SK-N-MC (cell line): ENCODE data around the gene SELENOW.
"Not testable (repeated sequence)": the region's sequence is repeated elsewhere in the genome, so short reads cannot be mapped to it uniquely, and the experiment has no call there.

Experiments
- DNase-seq: peaks from one replicate; pipeline ENCODE4 v3.0.0-alpha.2; 2011; ENCODE audit warnings: low read depth, low spot score
- H3K27ac ChIP-seq: fragments of 200-600 bp; sonication (generic); 2 replicates; pipeline ENCODE4 v1.5.1; 2016; ENCODE audit warnings: mixed run types
- H3K36me3 ChIP-seq: fragments of 200-600 bp; sonication (generic); 2 replicates; pipeline ENCODE4 v1.6.1; 2017; ENCODE audit warnings: antibody characterized with exemption, low read length, mixed read lengths; ENCODE audit not compliant: insufficient read depth
- H3K4me3 ChIP-seq: fragments of 200-600 bp; sonication (generic); 2 replicates; pipeline ENCODE4 v1.5.1; 2016
- H3K9ac ChIP-seq: fragments of 200-600 bp; sonication (generic); 2 replicates; pipeline ENCODE4 v1.8.0; 2017; ENCODE audit warnings: mixed run types, mixed read lengths; ENCODE audit not compliant: insufficient read length
- H3K9me3 ChIP-seq: fragments of 200-600 bp; sonication (generic); 2 replicates; pipeline ENCODE4 v1.6.1; 2017; ENCODE audit warnings: low read depth, mild to moderate bottlenecking, antibody characterized with exemption, low read length, moderate library complexity, mixed read lengths
- EZH2 ChIP-seq: fragments of 200-600 bp; sonication (generic); IDR thresholded peaks from one replicate; pipeline ENCODE4 v1.6.1; 2017; ENCODE audit warnings: antibody characterized with exemption
- FOXP2 ChIP-seq: optimal IDR thresholded peaks from 2 replicates; pipeline ENCODE3; 2011; ENCODE audit warnings: mild to moderate bottlenecking, moderate library complexity; ENCODE audit not compliant: insufficient read depth; ENCODE audit errors: extremely low read length, control extremely low read depth
- POLR2AphosphoS5 ChIP-seq: IDR thresholded peaks from 2 replicates; pipeline ENCODE4 v1.6.1; 2012; ENCODE audit warnings: mild to moderate bottlenecking, low read depth, low read length, borderline replicate concordance

The SELENOW gene

GRCh38 chr19:47741544-47742140 is 36.9 kb upstream of the SELENOW start:
- Histone ChIP-seq H3K4me3 (no peak overlapping the region), H3K27ac (peak overlapping the region; percentile 19; the same call in 1 of the 2 replicates), H3K36me3 (peaks cover 2% of the 10 kb centered on the region; the same call in 1 of the 2 replicates), H3K9me3 (no peaks in the 10 kb centered on the region), H3K9ac (no peak overlapping the region)
- DNase-seq = no peak
- TF ChIP-seq FOXP2 = no peak
- TF ChIP-seq EZH2 = no peak
- no peak for TF ChIP-seq POLR2AphosphoS5

- H3K36me3 ChIP-seq = peaks cover 11% of the 10 kb centered on the region
- peak overlapping the region; percentile 80 for H3K4me3 ChIP-seq
Measured at GRCh38 chr19:47742634-47743033, 35.9 kb upstream of the SELENOW start.

GRCh38 chr19:47745010-47745901 is 33.2 kb upstream of the SELENOW start, which contains the start of gene NOP53:
TSS of gene NOP53 (plus strand) at chr19:47745546. CDS start at chr19:47745560, 14 bp downstream.
- H3K9me3 ChIP-seq = no peaks in the 10 kb centered on the region
- TF ChIP-seq FOXP2 (no peak), POLR2AphosphoS5 (peak; percentile 85), EZH2 (no peak)
- peak; percentile 95 for DNase-seq
- peak within 1 kb of the TSS; percentile 99 for H3K4me3 ChIP-seq
- H3K36me3 ChIP-seq = peaks cover 35% of the 10 kb centered on the region
- H3K9ac ChIP-seq = peak within 1 kb of the TSS; percentile 97
- H3K27ac ChIP-seq = peak within 1 kb of the TSS; percentile 92

More at GRCh38 chr19:47742634-47743033, 35.9 kb upstream of the SELENOW start:
- no peak for TF ChIP-seq EZH2
- TF ChIP-seq POLR2AphosphoS5 = no peak
- TF ChIP-seq FOXP2 = no peak
- Histone ChIP-seq H3K27ac (peak overlapping the region; percentile 83), H3K9me3 (no peaks in the 10 kb centered on the region), H3K9ac (peak overlapping the region; percentile 71)
- no peak for DNase-seq

DNA sequence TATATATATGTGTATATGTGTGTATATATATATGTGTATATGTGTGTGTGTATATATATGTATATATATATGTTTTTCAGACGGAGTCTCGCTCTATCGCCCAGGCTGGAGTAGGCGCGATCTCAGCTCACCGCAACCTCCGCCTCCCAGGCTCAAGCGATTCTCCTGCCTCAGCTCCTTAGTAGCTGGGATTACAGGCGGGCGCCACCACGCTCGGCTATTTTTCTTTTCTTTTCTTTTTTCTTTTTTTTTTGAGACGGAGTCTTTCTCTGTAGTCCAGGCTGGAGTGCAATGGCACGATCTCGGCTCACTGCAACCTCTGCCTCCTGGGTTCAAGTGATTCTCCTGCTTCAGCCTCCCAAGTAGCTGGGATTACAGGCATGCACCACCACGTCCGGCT is 32.4 kb upstream of the SELENOW start:
- H3K36me3 ChIP-seq = peaks cover 44% of the 10 kb centered on the region
- H3K27ac ChIP-seq, DNase-seq: not testable (repeated sequence)

GRCh38 chr19:47749326-47749725 is 29.2 kb upstream of the SELENOW start:
- Histone ChIP-seq H3K9ac (no peak overlapping the region), H3K27ac (no peak overlapping the region), H3K9me3 (no peaks in the 10 kb centered on the region), H3K4me3 (no peak overlapping the region), H3K36me3 (peaks cover 73% of the 10 kb centered on the region)
- no peak for TF ChIP-seq POLR2AphosphoS5
- TF ChIP-seq FOXP2 = no peak
- no peak for TF ChIP-seq EZH2
- DNase-seq = no peak

More for the DNA sequence above, 32.4 kb upstream of the SELENOW start:
- H3K4me3 ChIP-seq = peak overlapping the region; percentile 99
- H3K9me3 ChIP-seq = not testable (repeated sequence)
- peak overlapping the region; percentile 97 for H3K9ac ChIP-seq

GRCh38 chr19:47750752-47751151 is 27.8 kb upstream of the SELENOW start:
- TF ChIP-seq FOXP2 (no peak), POLR2AphosphoS5 (no peak), EZH2 (no peak)
- Histone ChIP-seq H3K4me3 (no peak overlapping the region), H3K27ac (no peak overlapping the region), H3K9ac (no peak overlapping the region), H3K36me3 (peaks cover 82% of the 10 kb centered on the region), H3K9me3 (no peaks in the 10 kb centered on the region)
- no peak for DNase-seq

DNA sequence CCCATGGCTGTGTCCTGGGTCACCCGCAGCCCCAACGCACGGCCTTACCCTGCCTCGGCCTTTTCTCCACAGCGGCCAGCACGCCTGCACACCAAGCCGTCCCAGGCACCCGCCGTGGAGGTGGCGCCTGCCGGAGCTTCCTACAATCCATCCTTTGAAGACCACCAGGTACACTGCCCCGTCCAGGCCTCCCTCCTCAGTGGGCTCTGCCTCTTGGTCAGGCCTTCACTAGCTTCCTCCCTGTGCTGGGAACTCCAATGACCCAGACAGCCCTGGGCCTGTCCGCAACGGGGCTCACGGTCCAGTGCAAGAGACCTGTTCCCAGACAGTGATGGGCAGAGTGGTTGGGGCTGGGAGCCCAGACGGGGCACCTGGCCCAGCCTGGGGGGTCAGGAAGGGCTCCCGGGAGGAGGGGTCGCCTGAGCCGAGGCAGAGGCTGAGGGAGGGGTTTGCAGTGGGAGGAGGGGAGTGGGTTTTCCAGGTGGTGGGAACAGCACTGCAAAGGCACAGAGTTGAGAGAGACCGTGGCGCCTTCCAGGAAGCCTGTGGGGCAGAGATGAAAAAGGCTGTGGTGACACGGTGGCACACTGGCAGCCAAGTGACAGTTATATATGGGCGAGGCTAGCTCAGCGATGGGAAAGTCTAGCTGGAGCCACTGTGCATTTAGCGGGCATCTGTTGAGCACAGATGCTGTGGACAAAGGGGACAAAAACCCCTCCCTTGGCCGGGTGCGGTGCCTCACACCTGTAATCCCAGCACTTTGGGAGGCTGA is 25.9 kb upstream of the SELENOW start:
- H3K4me3 ChIP-seq = no peak overlapping the region
- H3K9me3 ChIP-seq = no peaks in the 10 kb centered on the region
- no peak overlapping the region for H3K27ac ChIP-seq
- H3K9ac ChIP-seq = no peak overlapping the region
- H3K36me3 ChIP-seq = peaks cover 90% of the 10 kb centered on the region
- no peak for DNase-seq
- TF ChIP-seq EZH2 (no peak), FOXP2 (no peak), POLR2AphosphoS5 (no peak)
